HEK293T (cell line): ENCODE results near the gene USP24.
"Not testable (repeated sequence)": the region's sequence is repeated elsewhere in the genome, so short reads cannot be mapped to it uniquely, and the experiment has no call there.

Experiments used
- CTCF ChIA-PET: fragments of 350-600 bp; formaldehyde crosslinking; extraction: SDS; loops from one replicate; lab custom pipeline; 2021; ENCODE audit warnings: antibody characterized with exemption, inconsistent platforms; lab: Yijun Ruan, JAX
- POLR2A ChIA-PET: fragments of 350-600 bp; formaldehyde crosslinking; extraction: SDS; loops from one replicate; lab custom pipeline; 2020; ENCODE audit warnings: antibody characterized with exemption, inconsistent platforms; lab: Yijun Ruan, JAX
- DNase-seq: peaks from one replicate; pipeline ENCODE4 v3.0.0; 2012; ENCODE audit warnings: mixed read lengths; ENCODE audit errors: extremely low spot score
- ARNT ChIP-seq: fragments of 450-650 bp; IDR thresholded peaks from 2 replicates; pipeline ENCODE4 v1.6.1; 2017; ENCODE audit warnings: mild to moderate bottlenecking
- BHLHE40 ChIP-seq: fragments of 450-650 bp; IDR thresholded peaks from 2 replicates; pipeline ENCODE4 v1.6.1; 2016; ENCODE audit warnings: mild to moderate bottlenecking, moderate library complexity, borderline replicate concordance
- CTBP1 ChIP-seq: fragments of 450-650 bp; IDR thresholded peaks from 2 replicates; pipeline ENCODE4 v1.6.1; 2016; ENCODE audit warnings: borderline replicate concordance
- ELF4 ChIP-seq: fragments of 450-650 bp; IDR thresholded peaks from 2 replicates; pipeline ENCODE4 v1.6.1; 2017; ENCODE audit warnings: antibody characterized with exemption
- FOXA1 ChIP-seq: fragments of 450-650 bp; IDR thresholded peaks from 2 replicates; pipeline ENCODE4 v1.6.1; 2016; ENCODE audit warnings: mild to moderate bottlenecking
- FOXK2 ChIP-seq: fragments of 450-650 bp; IDR thresholded peaks from 2 replicates; pipeline ENCODE4 v1.6.1; 2016; ENCODE audit warnings: mild to moderate bottlenecking
- FOXM1 ChIP-seq: fragments of 450-650 bp; IDR thresholded peaks from 2 replicates; pipeline ENCODE4 v1.6.1; 2017; ENCODE audit warnings: mild to moderate bottlenecking, borderline replicate concordance
- HDGF ChIP-seq: fragments of 450-650 bp; IDR thresholded peaks from 2 replicates; pipeline ENCODE4 v1.6.1; 2017; ENCODE audit warnings: antibody characterized with exemption, borderline replicate concordance
- L3MBTL2 ChIP-seq: fragments of 450-650 bp; conservative IDR thresholded peaks from 2 replicates; pipeline ENCODE4 v1.6.1; 2016; ENCODE audit warnings: mild to moderate bottlenecking
- LEF1 ChIP-seq: fragments of 450-650 bp; IDR thresholded peaks from 2 replicates; pipeline ENCODE4 v1.6.1; 2017; ENCODE audit warnings: mild to moderate bottlenecking, borderline replicate concordance
- NFRKB ChIP-seq: fragments of 450-650 bp; IDR thresholded peaks from 2 replicates; pipeline ENCODE4 v1.6.1; 2016; ENCODE audit warnings: mild to moderate bottlenecking, moderate library complexity
- PKNOX1 ChIP-seq: fragments of 450-650 bp; IDR thresholded peaks from 2 replicates; pipeline ENCODE4 v1.6.1; 2016
- SP1 ChIP-seq: fragments of 450-650 bp; IDR thresholded peaks from 2 replicates; pipeline ENCODE4 v1.6.1; 2017
- SUZ12 ChIP-seq: fragments of 450-650 bp; IDR thresholded peaks from 2 replicates; pipeline ENCODE4 v1.6.1; 2016; ENCODE audit warnings: mild to moderate bottlenecking
- TARDBP ChIP-seq: fragments of 450-650 bp; IDR thresholded peaks from 2 replicates; pipeline ENCODE4 v1.6.1; 2016
- ZNF384 ChIP-seq: fragments of 450-650 bp; IDR thresholded peaks from 2 replicates; pipeline ENCODE4 v1.6.1; 2016

Gene USP24

GRCh38 chr1:55191219-55191952 lies 23.8 kb downstream of the USP24 start:
- CTCF ChIA-PET, DNase-seq: not testable (repeated sequence)
- POLR2A ChIA-PET, result interaction anchor here (1.4 kb wide), 1 partner anchor 22 kb away, joined by 4 read pairs; no protein-coding TSS in a partner anchor
- TF ChIP-seq ZNF384, result peak; percentile 51; the same call in 1 of the 2 replicates

GRCh38 chr1:55190109-55190508 lies 25.1 kb downstream of the USP24 start:
- TF ChIP-seq ARNT, result no peak
- TF ChIP-seq HDGF, result no peak
- no peak for TF ChIP-seq FOXM1
- TF ChIP-seq CTBP1, result no peak
- no peak for TF ChIP-seq TARDBP
- no peak for TF ChIP-seq FOXK2
- no peak for TF ChIP-seq NFRKB
- no peak for DNase-seq
- POLR2A ChIA-PET, result interaction anchor here (1.0 kb wide), 1 partner anchor 10 kb away, joined by 3 read pairs; no protein-coding TSS in a partner anchor
- CTCF ChIA-PET, result no interaction called here

GRCh38 chr1:55188909-55189308 lies 26.3 kb downstream of the USP24 start:
- no peak for DNase-seq
- TF ChIP-seq ARNT (no peak), TARDBP (no peak), ZNF384 (no peak)
- ChIA-PET POLR2A (interaction anchor here (1.0 kb wide), 1 partner anchor 9 kb away, joined by 3 read pairs; no protein-coding TSS in a partner anchor), CTCF (no interaction called here)

- ChIA-PET CTCF (interaction anchor here (0.5 kb wide), 1 partner anchor 114 kb away, joined by 4 read pairs; no protein-coding TSS in a partner anchor), POLR2A (no interaction called here)
- no peak for DNase-seq
- no peak for TF ChIP-seq FOXK2
- TF ChIP-seq HDGF, result no peak
- TF ChIP-seq SUZ12, result no peak
- TF ChIP-seq FOXM1, result no peak
- TF ChIP-seq SP1, result no peak
- no peak for TF ChIP-seq L3MBTL2
- TF ChIP-seq BHLHE40, result no peak
- TF ChIP-seq ZNF384, result no peak
- no peak for TF ChIP-seq LEF1
- TF ChIP-seq ARNT, result no peak
- no peak for TF ChIP-seq PKNOX1
- no peak for TF ChIP-seq NFRKB
- TF ChIP-seq ELF4, result no peak
- TF ChIP-seq TARDBP, result no peak
- TF ChIP-seq FOXA1, result no peak
- no peak for TF ChIP-seq CTBP1
Observed at GRCh38 chr1:55185832-55186231, 29.3 kb downstream of the USP24 start.

- ChIA-PET POLR2A (no interaction called here), CTCF (no interaction called here)
- DNase-seq, result no peak
- TF ChIP-seq SP1 (no peak), FOXA1 (no peak), PKNOX1 (no peak), LEF1 (no peak), NFRKB (no peak), ZNF384 (no peak), ARNT (no peak), ELF4 (no peak), L3MBTL2 (no peak), CTBP1 (no peak), FOXM1 (no peak), BHLHE40 (no peak), FOXK2 (no peak), SUZ12 (no peak), HDGF (no peak), TARDBP (no peak)
Observed at GRCh38 chr1:55184859-55185258, 30.3 kb downstream of the USP24 start.

GRCh38 chr1:55181666-55182065 lies 33.5 kb downstream of the USP24 start:
- DNase-seq, result no peak
- ChIA-PET POLR2A (no interaction called here), CTCF (no interaction called here)
- TF ChIP-seq L3MBTL2 (no peak), LEF1 (no peak), SP1 (no peak), ELF4 (no peak), SUZ12 (no peak), TARDBP (no peak), BHLHE40 (no peak), ARNT (no peak), FOXA1 (no peak), FOXK2 (no peak), CTBP1 (no peak)

- no peak for DNase-seq
- POLR2A ChIA-PET, result interaction anchor here (0.8 kb wide), 1 partner anchor 9 kb away, joined by 3 read pairs; no protein-coding TSS in a partner anchor
- CTCF ChIA-PET, result no interaction called here
- no peak for TF ChIP-seq TARDBP
- TF ChIP-seq FOXM1, result no peak
- TF ChIP-seq BHLHE40, result no peak
- no peak for TF ChIP-seq PKNOX1
- TF ChIP-seq LEF1, result no peak
- no peak for TF ChIP-seq ZNF384
- no peak for TF ChIP-seq ELF4
- no peak for TF ChIP-seq L3MBTL2
- TF ChIP-seq ARNT, result no peak
- TF ChIP-seq SUZ12, result no peak
- no peak for TF ChIP-seq FOXA1
- TF ChIP-seq FOXK2, result no peak
Observed at GRCh38 chr1:55180075-55180670, 35.0 kb downstream of the USP24 start.
